Measurements from ENCODE around the gene ZNF429.
"Not testable (repeated sequence)": the region's sequence is repeated elsewhere in the genome, so short reads cannot be mapped to it uniquely, and the experiment has no call there.

GRCh38 chr19:21536741-21537290 is 31.4 kb downstream of the ZNF429 start:
- not testable (repeated sequence) for TF ChIP-seq CTCF (conservative IDR thresholded peaks at IDR 0.05; ENCODE audit: low read depth, low read length); RAD21 (IDR thresholded peaks at IDR 0.05; ENCODE audit: low read length); MAZ (IDR thresholded peaks at IDR 0.05; ENCODE audit: borderline replicate concordance, low read depth, low read length); CEBPB (IDR thresholded peaks at IDR 0.05; ENCODE audit: low read depth, low read length); POLR2A (IDR thresholded peaks at IDR 0.05; ENCODE audit: low read depth, low read length); MAFK (IDR thresholded peaks at IDR 0.05; ENCODE audit: low read depth, low read length); RFX5 (IDR thresholded peaks at IDR 0.05; ENCODE audit: low read depth, low read length); RCOR1 (IDR thresholded peaks at IDR 0.05; ENCODE audit: insufficient replicate concordance, low read length); BHLHE40 (IDR thresholded peaks at IDR 0.05; ENCODE audit: low read depth, low read length); SMC3 (IDR thresholded peaks at IDR 0.05; ENCODE audit: low read depth, low read length); FOS (IDR thresholded peaks at IDR 0.05; ENCODE audit: low read depth, low read length); MXI1 (IDR thresholded peaks at IDR 0.05; ENCODE audit: borderline replicate concordance, low read depth, low read length); USF2 (IDR thresholded peaks at IDR 0.05; ENCODE audit: low read depth, low read length)
